CD4-positive, alpha-beta T cell (primary cell): Measurements from ENCODE around the gene ASB5. TPM values are rescaled to one million over a fixed set of nuclear protein-coding genes. Genes with fewer than 3 reads are reported as not detected.

Source experiments
- ATAC-seq: fragments of 200-7000 bp; cut with Tn5 transposase; one replicate; pipeline ENCODE4 v1.10.0; 2022; ENCODE audit warnings: mild to moderate bottlenecking; ENCODE audit not compliant: poor library complexity
- CTCF ChIA-PET: fragments of 350-600 bp; sonication (Branson Sonifier 250); formaldehyde crosslinking; loops from one replicate; lab custom pipeline; 2021; ENCODE audit warnings: antibody characterized with exemption, inconsistent platforms; lab: Charles Lee
- POLR2A ChIA-PET: fragments of 350-600 bp; sonication (Branson Sonifier 250); formaldehyde crosslinking; loops from one replicate; lab custom pipeline; 2021; ENCODE audit warnings: antibody characterized with exemption, inconsistent platforms; lab: Charles Lee
- DNase-seq, 14 experiments: peaks; one replicate each; pipeline ENCODE4 v3.0.0-alpha.2; 2013 to 2020; ENCODE audit warnings: mixed read lengths in 2 of 14
- H3K27ac ChIP-seq, 2 donors: one replicate each; pipeline versions ENCODE4 v1.5.1 to v1.7.0; 2013; ENCODE audit warnings: low read length in 2 of 2, low read depth in 1 of 2, mild to moderate bottlenecking in 1 of 2
- H3K27me3 ChIP-seq, 2 experiments: 1 replicate in 1 of 2; 2 replicates in 1 of 2; pipeline versions ENCODE4 v1.6.1 to v1.7.0; 2013; ENCODE audit warnings: low read length in 2 of 2, control low read depth in 1 of 2, mild to moderate bottlenecking in 1 of 2, moderate library complexity in 1 of 2; ENCODE audit not compliant: insufficient read depth in 2 of 2, control insufficient read depth in 1 of 2
- H3K36me3 ChIP-seq: one replicate; pipeline ENCODE4 v1.6.1; 2013; ENCODE audit warnings: low read length, control low read depth; ENCODE audit not compliant: insufficient read depth
- H3K4me1 ChIP-seq: one replicate; pipeline ENCODE4 v1.6.1; 2013; ENCODE audit warnings: low read length, control low read depth; ENCODE audit not compliant: insufficient read depth
- H3K4me3 ChIP-seq: one replicate; pipeline ENCODE4 v1.5.1; 2013; ENCODE audit warnings: mild to moderate bottlenecking, low read length, moderate library complexity
- H3K9me3 ChIP-seq, 2 experiments: 1 replicate in 1 of 2; 2 replicates in 1 of 2; pipeline versions ENCODE4 v1.6.1 to v1.7.0; 2013; ENCODE audit warnings: low read length in 2 of 2, mild to moderate bottlenecking in 2 of 2, control low read depth in 1 of 2, moderate library complexity in 1 of 2; ENCODE audit not compliant: control insufficient read depth in 1 of 2, insufficient read depth in 1 of 2
- H3K27ac Mint-ChIP-seq: one replicate; pipeline ENCODE4 v1.8.0; 2020; ENCODE audit warnings: mixed read lengths
- H3K27me3 Mint-ChIP-seq: one replicate; pipeline ENCODE4 v1.8.0; 2021; ENCODE audit warnings: mixed read lengths
- H3K36me3 Mint-ChIP-seq: one replicate; pipeline ENCODE4 v1.8.0; 2021; ENCODE audit warnings: low read depth, mixed read lengths
- H3K4me1 Mint-ChIP-seq: one replicate; pipeline ENCODE4 v1.8.0; 2021; ENCODE audit warnings: low read depth, mixed read lengths
- H3K4me3 Mint-ChIP-seq: one replicate; pipeline ENCODE4 v1.8.0; 2020; ENCODE audit warnings: mild to moderate bottlenecking, mixed read lengths
- H3K9me3 Mint-ChIP-seq: one replicate; pipeline ENCODE4 v1.8.0; 2020; ENCODE audit warnings: mixed read lengths
- CTCF ChIP-seq: fragments of 200-600 bp; IDR thresholded peaks from one replicate; pipeline ENCODE4 v1.8.0; 2022; ENCODE audit warnings: antibody characterized with exemption, mild to moderate bottlenecking
- intact Hi-C, 2 experiments: fragments of 100-400 bp; cut with DNase I in 1 of 2; cut with micrococcal nuclease in 1 of 2; formaldehyde crosslinking; loops; one replicate each; pipeline versions ENCODE4 v1.15.1 to v1.9.0; 2023 to 2025; cut with DNase I, micrococcal nuclease
- total RNA-seq, 174 experiments: library from RNA in 2 of 174; stranded (reverse) in 2 of 174; gene quantifications; one replicate each; pipeline ENCODE4 v1.2.3 and lab custom pipeline; 2021 to 2026

The ASB5 gene
- total RNA-seq, 2 experiments from 2014 or later: not detected

- H3K27me3 ChIP-seq: peaks cover 16 to 31% of the 10 kb centered on the region in 2 experiments
- intact Hi-C loops: no loop called here
- H3K4me3 Mint-ChIP-seq: no peak overlapping the region
- H3K4me1 ChIP-seq: no peaks in the 10 kb centered on the region
- no peak overlapping the region for H3K27ac ChIP-seq
- POLR2A ChIA-PET: no interaction called here
- no peaks in the 10 kb centered on the region for H3K9me3 ChIP-seq
- H3K4me1 Mint-ChIP-seq: no peaks in the 10 kb centered on the region
- no peak overlapping the region for H3K27ac Mint-ChIP-seq
- no peaks in the 10 kb centered on the region for H3K36me3 Mint-ChIP-seq
- CTCF ChIA-PET: no interaction called here
- TF ChIP-seq CTCF: no peak
- no peaks in the 10 kb centered on the region for H3K36me3 ChIP-seq
- ATAC-seq (no peak), DNase-seq (no peak)
- no peaks in the 10 kb centered on the region for H3K9me3 Mint-ChIP-seq
- no peak overlapping the region for H3K4me3 ChIP-seq
- H3K27me3 Mint-ChIP-seq: peaks cover 54% of the 10 kb centered on the region
Observed at GRCh38 chr4:176306837-176307665, 38.0 kb upstream of the ASB5 start.

- H3K36me3 Mint-ChIP-seq: no peaks in the 10 kb centered on the region
- ChIA-PET CTCF (no interaction called here), POLR2A (no interaction called here)
- no peaks in the 10 kb centered on the region for H3K9me3 Mint-ChIP-seq
- no peaks in the 10 kb centered on the region for H3K4me1 ChIP-seq
- H3K36me3 ChIP-seq: no peaks in the 10 kb centered on the region
- no peaks in the 10 kb centered on the region for H3K9me3 ChIP-seq
- H3K4me1 Mint-ChIP-seq: no peaks in the 10 kb centered on the region
- H3K27me3 Mint-ChIP-seq: peaks cover 64% of the 10 kb centered on the region
- peaks cover 16 to 37% of the 10 kb centered on the region in 2 experiments for H3K27me3 ChIP-seq
- ATAC-seq (no peak), DNase-seq (no peak)
- no peak overlapping the region for H3K27ac ChIP-seq
- H3K4me3 Mint-ChIP-seq: no peak overlapping the region
- H3K27ac Mint-ChIP-seq: no peak overlapping the region
- H3K4me3 ChIP-seq: no peak overlapping the region
- intact Hi-C loops: no loop called here
- no peak for TF ChIP-seq CTCF
Observed at GRCh38 chr4:176303938-176304337, 34.9 kb upstream of the ASB5 start.

- no peaks in the 10 kb centered on the region for H3K36me3 ChIP-seq
- no peaks in the 10 kb centered on the region for H3K36me3 Mint-ChIP-seq
- no peak overlapping the region for H3K27ac Mint-ChIP-seq
- intact Hi-C loops: no loop called here
- peaks cover 59% of the 10 kb centered on the region for H3K27me3 Mint-ChIP-seq
- no peak for TF ChIP-seq CTCF
- H3K9me3 ChIP-seq: no peaks in the 10 kb centered on the region
- H3K27ac ChIP-seq: no peak overlapping the region
- peaks cover 15 to 37% of the 10 kb centered on the region in 2 experiments for H3K27me3 ChIP-seq
- DNase-seq (no peak), ATAC-seq (no peak)
- H3K4me3 Mint-ChIP-seq: no peak overlapping the region
- H3K4me1 Mint-ChIP-seq: no peaks in the 10 kb centered on the region
- H3K4me1 ChIP-seq: no peaks in the 10 kb centered on the region
- CTCF ChIA-PET: no interaction called here
- no peaks in the 10 kb centered on the region for H3K9me3 Mint-ChIP-seq
- POLR2A ChIA-PET: no interaction called here
- H3K4me3 ChIP-seq: no peak overlapping the region
Observed at GRCh38 chr4:176302283-176303275, 33.6 kb upstream of the ASB5 start.
